ENCODE measurements around the gene UNG. TPM values are rescaled to one million over a fixed set of nuclear protein-coding genes. Genes with fewer than 3 reads are reported as not detected.
"Not testable (repeated sequence)": the region's sequence is repeated elsewhere in the genome, so short reads cannot be mapped to it uniquely, and the experiment has no call there.

UNG gene
- 39.4 TPM for total RNA-seq (ENCODE audit: unreplicated experiment)
- long read RNA-seq, transcript UNG-202 (6 exons, 2,130 nt): major isoform, 19 of 23 reads
- long read RNA-seq, partial matches to known transcripts: 0 of 23 reads
- long read RNA-seq, other reads (novel, unspliced or antisense): 0 of 23 reads

DNA sequence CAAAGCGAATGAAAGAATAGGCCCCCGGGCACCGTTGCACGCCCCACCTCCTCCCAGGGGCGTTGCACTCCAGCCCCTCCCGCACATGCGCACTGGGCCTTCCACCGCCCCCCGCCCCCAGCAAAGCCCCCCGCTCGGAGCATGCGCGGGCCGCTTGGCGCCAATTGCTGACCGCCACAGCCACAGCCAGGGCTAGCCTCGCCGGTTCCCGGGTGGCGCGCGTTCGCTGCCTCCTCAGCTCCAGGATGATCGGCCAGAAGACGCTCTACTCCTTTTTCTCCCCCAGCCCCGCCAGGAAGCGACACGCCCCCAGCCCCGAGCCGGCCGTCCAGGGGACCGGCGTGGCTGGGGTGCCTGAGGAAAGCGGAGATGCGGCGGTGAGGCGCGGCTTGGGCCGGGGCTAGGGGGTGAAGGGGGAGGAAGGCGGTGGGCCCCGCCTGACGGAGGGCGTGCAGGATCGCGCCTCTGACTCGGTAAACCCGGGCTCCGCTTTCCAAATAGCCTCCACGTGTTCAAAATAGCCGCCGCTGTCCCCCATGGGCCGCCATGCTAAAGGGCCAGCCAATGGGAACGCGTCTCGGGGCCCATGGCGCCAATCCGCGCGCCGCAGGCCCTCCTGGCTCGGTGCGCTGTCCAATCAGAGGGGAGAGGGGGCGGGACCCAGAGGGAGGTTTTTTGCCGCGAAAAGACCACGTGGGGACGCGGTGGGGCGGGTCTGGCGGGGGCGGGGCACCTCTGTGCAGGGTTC lies at the start of gene UNG:
Gene UNG (plus strand): TSS at position 163 of the 748 bp plus-strand sequence. CDS start 83 bp downstream, at position 246.
- TF ChIP-seq, protein P1, sequence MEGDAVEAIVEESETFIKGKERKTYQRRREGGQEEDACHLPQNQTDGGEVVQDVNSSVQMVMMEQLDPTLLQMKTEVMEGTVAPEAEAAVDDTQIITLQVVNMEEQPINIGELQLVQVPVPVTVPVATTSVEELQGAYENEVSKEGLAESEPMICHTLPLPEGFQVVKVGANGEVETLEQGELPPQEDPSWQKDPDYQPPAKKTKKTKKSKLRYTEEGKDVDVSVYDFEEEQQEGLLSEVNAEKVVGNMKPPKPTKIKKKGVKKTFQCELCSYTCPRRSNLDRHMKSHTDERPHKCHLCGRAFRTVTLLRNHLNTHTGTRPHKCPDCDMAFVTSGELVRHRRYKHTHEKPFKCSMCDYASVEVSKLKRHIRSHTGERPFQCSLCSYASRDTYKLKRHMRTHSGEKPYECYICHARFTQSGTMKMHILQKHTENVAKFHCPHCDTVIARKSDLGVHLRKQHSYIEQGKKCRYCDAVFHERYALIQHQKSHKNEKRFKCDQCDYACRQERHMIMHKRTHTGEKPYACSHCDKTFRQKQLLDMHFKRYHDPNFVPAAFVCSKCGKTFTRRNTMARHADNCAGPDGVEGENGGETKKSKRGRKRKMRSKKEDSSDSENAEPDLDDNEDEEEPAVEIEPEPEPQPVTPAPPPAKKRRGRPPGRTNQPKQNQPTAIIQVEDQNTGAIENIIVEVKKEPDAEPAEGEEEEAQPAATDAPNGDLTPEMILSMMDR (IDR thresholded peaks at IDR 0.05; ENCODE audit: unreplicated experiment): no peak
- Mint-ChIP-seq H3K27me3 (ENCODE audit: unreplicated experiment) (peaks cover 1% of the 10 kb centered on the region), H3K4me1 (ENCODE audit: unreplicated experiment) (peaks cover 15% of the 10 kb centered on the region), H3K27ac (ENCODE audit: unreplicated experiment) (peak within 1 kb of the TSS; percentile 27), H3K4me3 (ENCODE audit: unreplicated experiment) (peak within 1 kb of the TSS; percentile 94), H3K36me3 (ENCODE audit: low read depth, unreplicated experiment) (peaks cover 3% of the 10 kb centered on the region), H3K9me3 (ENCODE audit: unreplicated experiment) (no peaks in the 10 kb centered on the region)
- peak; percentile 98 for DNase-seq (ENCODE audit: low spot score)

DNA sequence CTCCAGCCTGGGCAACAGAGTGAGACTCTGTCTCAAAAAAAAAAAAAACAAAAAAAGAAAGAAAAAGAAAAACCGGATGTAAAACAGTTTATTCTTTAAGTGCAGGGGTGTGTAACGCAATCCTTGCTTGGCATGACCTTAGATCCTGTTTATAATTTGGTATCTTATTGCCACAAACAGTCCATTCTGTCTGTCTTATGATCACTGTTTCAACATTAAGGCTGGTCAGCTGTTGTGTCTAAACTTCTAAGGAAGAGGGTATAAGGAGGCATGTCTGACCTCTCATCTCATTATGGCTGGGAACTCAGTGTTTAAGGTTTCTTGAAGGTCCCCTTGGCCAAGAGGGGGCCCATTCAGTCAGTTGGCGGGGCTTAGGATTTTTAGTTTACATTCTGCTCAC lies 48.7 kb upstream of the UNG start:
- H3K27ac Mint-ChIP-seq (ENCODE audit: unreplicated experiment); H3K9me3 Mint-ChIP-seq (ENCODE audit: unreplicated experiment); DNase-seq (ENCODE audit: low spot score); H3K4me3 Mint-ChIP-seq (ENCODE audit: unreplicated experiment); H3K36me3 Mint-ChIP-seq (ENCODE audit: low read depth, unreplicated experiment): not testable (repeated sequence)
- H3K4me1 Mint-ChIP-seq (ENCODE audit: unreplicated experiment): peaks cover 13% of the 10 kb centered on the region
- H3K27me3 Mint-ChIP-seq (ENCODE audit: unreplicated experiment): peaks cover 11% of the 10 kb centered on the region

DNA sequence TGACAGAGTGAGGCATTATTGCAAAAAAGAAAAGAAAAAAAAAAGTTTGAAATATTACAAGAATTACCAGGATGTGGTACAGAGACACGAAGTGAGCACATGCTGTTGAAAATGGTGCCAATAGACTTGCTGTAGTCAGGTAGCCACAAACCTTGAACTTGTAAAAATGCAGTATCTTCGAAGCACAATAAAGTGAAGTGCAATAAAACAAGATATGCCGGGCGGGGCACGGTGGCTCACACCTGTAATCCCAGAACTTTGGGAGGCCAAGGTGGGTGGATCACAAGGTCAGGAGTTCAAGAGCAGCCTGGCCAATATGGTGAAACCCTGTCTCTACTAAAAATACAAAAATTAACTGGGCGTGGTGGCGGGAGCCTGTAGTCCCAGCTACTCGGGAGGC lies 47.6 kb upstream of the UNG start:
- not testable (repeated sequence) for H3K9me3 Mint-ChIP-seq (ENCODE audit: unreplicated experiment); H3K27ac Mint-ChIP-seq (ENCODE audit: unreplicated experiment); H3K27me3 Mint-ChIP-seq (ENCODE audit: unreplicated experiment); H3K4me3 Mint-ChIP-seq (ENCODE audit: unreplicated experiment); DNase-seq (ENCODE audit: low spot score); H3K36me3 Mint-ChIP-seq (ENCODE audit: low read depth, unreplicated experiment)
- H3K4me1 Mint-ChIP-seq (ENCODE audit: unreplicated experiment): peaks cover 16% of the 10 kb centered on the region

DNA sequence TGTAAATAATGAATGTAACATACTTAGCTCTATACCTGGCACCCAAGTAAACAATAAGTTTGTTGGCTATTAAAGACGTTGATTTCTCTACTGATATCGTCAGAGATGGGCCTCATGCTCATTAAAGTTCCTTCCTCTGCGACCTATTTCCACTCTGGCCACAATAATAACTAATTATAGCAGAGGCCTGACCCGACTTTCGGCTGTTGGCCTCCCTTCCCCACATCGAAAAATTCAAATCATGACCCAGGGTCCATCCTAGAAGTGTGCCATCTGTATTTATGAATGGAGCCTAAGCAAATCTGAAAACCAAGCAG lies 45.3 kb upstream of the UNG start:
- Mint-ChIP-seq H3K36me3 (ENCODE audit: low read depth, unreplicated experiment) (no peaks in the 10 kb centered on the region), H3K4me1 (ENCODE audit: unreplicated experiment) (peaks cover 16% of the 10 kb centered on the region), H3K27me3 (ENCODE audit: unreplicated experiment) (peaks cover 7% of the 10 kb centered on the region), H3K4me3 (ENCODE audit: unreplicated experiment) (peak overlapping the region; percentile 73), H3K27ac (ENCODE audit: unreplicated experiment) (peak overlapping the region; percentile 80), H3K9me3 (ENCODE audit: unreplicated experiment) (no peaks in the 10 kb centered on the region)
- no peak for DNase-seq (ENCODE audit: low spot score)
- TF ChIP-seq, protein P1 (IDR thresholded peaks at IDR 0.05; ENCODE audit: unreplicated experiment): no peak

DNA sequence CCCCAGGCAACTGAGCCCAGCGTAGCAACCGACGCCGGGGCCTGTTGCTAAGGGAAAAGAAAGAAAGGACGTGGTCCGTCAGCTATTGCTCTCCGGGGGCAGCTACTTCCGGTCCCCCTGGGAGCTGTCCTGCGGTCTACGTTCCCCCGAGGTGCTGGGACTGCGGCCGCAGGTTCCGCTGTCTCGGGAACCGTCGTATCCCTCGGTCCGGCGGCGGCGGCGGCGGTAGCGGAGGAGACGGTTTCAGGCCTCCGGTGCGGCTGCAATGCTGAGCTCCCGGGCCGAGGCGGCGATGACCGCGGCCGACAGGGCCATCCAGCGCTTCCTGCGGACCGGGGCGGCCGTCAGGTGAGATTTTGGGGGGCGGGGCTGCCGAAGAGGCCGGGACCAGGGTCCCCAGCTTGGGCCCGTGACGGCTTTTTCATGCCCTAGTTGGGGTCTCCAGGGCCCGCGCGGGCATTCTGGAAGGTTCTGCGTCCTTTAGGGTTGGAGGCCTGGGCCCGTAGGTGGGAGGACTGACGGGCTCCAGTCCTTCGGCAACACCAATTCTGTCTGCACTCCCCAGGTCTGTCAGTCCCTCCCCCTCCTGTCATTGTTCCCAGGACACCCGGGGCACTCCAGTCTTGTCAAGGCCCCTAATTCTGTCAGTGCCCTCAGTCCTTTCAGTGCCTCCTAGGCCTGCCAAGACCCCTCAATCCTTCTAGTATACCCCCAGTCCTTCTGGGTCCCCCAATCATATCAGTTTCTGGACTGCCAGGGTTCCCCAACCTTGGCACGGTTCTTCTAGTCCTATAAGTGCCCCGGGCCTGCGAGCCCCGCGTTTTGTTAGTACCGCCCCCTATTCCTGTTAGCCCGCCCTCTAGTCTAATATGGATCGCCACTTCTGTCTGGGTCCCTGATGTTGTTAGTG lies 44.7 kb upstream of the UNG start, which contains the start of gene USP30:
Gene USP30 (plus strand): TSS at position 163 of the 910 bp plus-strand sequence. CDS start 103 bp downstream, at position 266.
- peaks cover 16% of the 10 kb centered on the region for H3K4me1 Mint-ChIP-seq (ENCODE audit: unreplicated experiment)
- DNase-seq (ENCODE audit: low spot score): peak; percentile 87
- TF ChIP-seq, protein P1 (IDR thresholded peaks at IDR 0.05; ENCODE audit: unreplicated experiment): no peak
- no peaks in the 10 kb centered on the region for H3K36me3 Mint-ChIP-seq (ENCODE audit: low read depth, unreplicated experiment)
- peak within 1 kb of the TSS; percentile 98 for H3K4me3 Mint-ChIP-seq (ENCODE audit: unreplicated experiment)
- peaks cover 6% of the 10 kb centered on the region for H3K27me3 Mint-ChIP-seq (ENCODE audit: unreplicated experiment)
- H3K27ac Mint-ChIP-seq (ENCODE audit: unreplicated experiment): peak within 1 kb of the TSS; percentile 80
- H3K9me3 Mint-ChIP-seq (ENCODE audit: unreplicated experiment): no peaks in the 10 kb centered on the region

Measured in endothelial cell (in vitro differentiated cells).